Naive thymus-derived CD4-positive, alpha-beta T cell (primary cell): ENCODE data around the gene TAS1R1. TPM values are rescaled to one million over a fixed set of nuclear protein-coding genes. Genes with fewer than 3 reads are reported as not detected.
A peak's percentile ranks its signal among the peaks of the same experiment; 100 is the strongest.

ENCODE experiments used
- ATAC-seq: fragments of 150-1000 bp; cut with Tn5 transposase; 2 replicates; pipeline ENCODE4 v1.10.0; 2021; ENCODE audit warnings: mild to moderate bottlenecking, moderate library complexity
- CTCF ChIA-PET: fragments of 350-600 bp; sonication (Branson Sonifier 250); formaldehyde crosslinking; loops from one replicate; lab custom pipeline; 2021; ENCODE audit warnings: antibody characterized with exemption; lab: Charles Lee
- POLR2A ChIA-PET: fragments of 350-600 bp; sonication (Branson Sonifier 250); formaldehyde crosslinking; loops from one replicate; lab custom pipeline; 2021; ENCODE audit warnings: antibody characterized with exemption, inconsistent platforms; lab: Charles Lee
- DNase-seq, 9 donors: peaks; one replicate each; pipeline versions ENCODE4 v3.0.0 to v3.0.0-alpha.2; 2020 to 2022; ENCODE audit warnings: mixed read lengths in 1 of 9
- H3K27ac ChIP-seq: one replicate; pipeline ENCODE4 v1.7.0; 2013; ENCODE audit warnings: mild to moderate bottlenecking, low read depth, low read length, moderate library complexity
- H3K27me3 ChIP-seq, 2 donors: one replicate each; pipeline ENCODE4 v1.7.0; 2013; ENCODE audit warnings: low read length in 2 of 2, mild to moderate bottlenecking in 2 of 2, moderate library complexity in 2 of 2; ENCODE audit not compliant: control insufficient read depth in 2 of 2, insufficient read depth in 2 of 2
- H3K36me3 ChIP-seq, 3 experiments: 1 replicate in 2 of 3; 2 replicates in 1 of 3; pipeline ENCODE4 v1.7.0; 2013; ENCODE audit warnings: low read length in 3 of 3, mild to moderate bottlenecking in 3 of 3, moderate library complexity in 1 of 3; ENCODE audit not compliant: insufficient read depth in 3 of 3, control insufficient read depth in 2 of 3
- H3K4me1 ChIP-seq, 2 donors: one replicate each; pipeline ENCODE4 v1.7.0; 2013; ENCODE audit warnings: low read length in 2 of 2, mild to moderate bottlenecking in 2 of 2, moderate library complexity in 1 of 2; ENCODE audit not compliant: control insufficient read depth in 2 of 2, insufficient read depth in 2 of 2
- H3K4me3 ChIP-seq: 2 replicates; pipeline ENCODE4 v1.7.0; 2013; ENCODE audit warnings: mild to moderate bottlenecking, low read length
- H3K9me3 ChIP-seq, 3 experiments: 1 replicate in 2 of 3; 2 replicates in 1 of 3; pipeline ENCODE4 v1.7.0; 2013; ENCODE audit warnings: low read length in 3 of 3; ENCODE audit not compliant: control insufficient read depth in 2 of 3
- H3K27ac Mint-ChIP-seq, 9 donors: one replicate each; pipeline ENCODE4 v1.8.0; 2020 to 2022; ENCODE audit warnings: mixed read lengths in 9 of 9, mild to moderate bottlenecking in 8 of 9, moderate library complexity in 5 of 9, inconsistent platforms in 2 of 9
- H3K27me3 Mint-ChIP-seq, 5 donors: one replicate each; pipeline ENCODE4 v1.8.0; 2021 to 2022; ENCODE audit warnings: mixed read lengths in 5 of 5, mild to moderate bottlenecking in 1 of 5
- H3K36me3 Mint-ChIP-seq, 5 donors: one replicate each; pipeline ENCODE4 v1.8.0; 2020 to 2022; ENCODE audit warnings: mixed read lengths in 5 of 5, mild to moderate bottlenecking in 3 of 5, inconsistent platforms in 1 of 5
- H3K4me1 Mint-ChIP-seq, 7 donors: one replicate each; pipeline ENCODE4 v1.8.0; 2020 to 2022; ENCODE audit warnings: mixed read lengths in 7 of 7, mild to moderate bottlenecking in 3 of 7, inconsistent platforms in 1 of 7
- H3K4me3 Mint-ChIP-seq, 10 donors: one replicate each; pipeline ENCODE4 v1.8.0; 2020 to 2022; ENCODE audit warnings: mild to moderate bottlenecking in 10 of 10, mixed read lengths in 10 of 10, moderate library complexity in 6 of 10, inconsistent platforms in 2 of 10
- H3K9me3 Mint-ChIP-seq, 11 donors: one replicate each; pipeline ENCODE4 v1.8.0; 2020 to 2022; ENCODE audit warnings: mixed read lengths in 11 of 11, mild to moderate bottlenecking in 4 of 11, inconsistent platforms in 1 of 11, moderate library complexity in 1 of 11
- intact Hi-C, 2 donors: fragments of 100-400 bp; cut with micrococcal nuclease; formaldehyde crosslinking; loops; one replicate each; pipeline ENCODE4 v1.15.1; 2023
- polyA plus RNA-seq, 2 donors: library from polyadenylated mRNA; unstranded; fragments of 300-500 nt; fragmentation: Illumina TruSeq; gene quantifications; one replicate each; pipeline ENCODE4 v1.2.3, GENCODE V29; 2021
- total RNA-seq, 6 experiments: library from RNA in 5 of 6; stranded (reverse) in 5 of 6; gene quantifications; 1 replicate in 5 of 6; 2 replicates in 1 of 6; pipeline ENCODE4 v1.2.3 and lab custom pipeline; 2021 to 2026

TAS1R1 gene
- total and polyA plus RNA-seq, 7 experiments from 2014 or later: not detected

DNA sequence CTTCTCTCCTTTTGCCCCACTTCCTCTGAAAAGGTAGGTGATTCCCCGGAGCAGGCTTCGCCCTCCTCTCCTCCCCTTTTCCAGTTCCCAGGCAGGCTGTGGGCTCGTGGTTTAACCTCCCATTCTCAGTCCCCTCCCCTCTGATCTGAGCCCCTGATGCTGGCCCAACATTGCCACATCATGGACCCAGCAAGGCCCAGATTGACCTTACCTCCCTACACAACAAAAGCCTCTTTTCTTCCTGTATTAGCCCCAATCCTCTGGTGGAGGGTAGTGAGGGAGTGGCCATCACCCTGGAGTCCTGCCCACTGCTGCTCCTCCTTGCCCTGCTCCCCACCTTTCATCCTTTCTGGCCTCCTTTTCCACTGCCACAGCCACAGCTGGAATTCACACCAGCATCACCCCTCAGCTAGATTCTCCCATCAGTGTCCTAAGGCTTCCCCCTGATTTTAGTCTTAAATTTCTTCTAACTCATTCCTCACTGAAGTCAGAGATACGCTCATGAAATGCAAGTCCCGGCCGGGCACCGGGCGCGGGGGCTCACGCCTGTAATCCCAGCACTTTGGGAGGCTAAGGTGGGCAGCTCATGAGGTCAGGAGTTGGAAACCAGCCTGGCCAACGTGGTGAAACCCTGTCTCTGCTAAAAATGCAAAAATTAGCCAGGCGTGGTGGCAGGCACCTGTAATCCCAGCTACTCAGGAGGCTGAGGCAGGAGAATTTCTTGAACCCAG is 17.7 kb downstream of the TAS1R1 start:
- Mint-ChIP-seq H3K27ac (peak overlapping the region in 1 of 9 donors; percentile 57), H3K4me1 (peaks cover 0 to 6% (median 0%) of the 10 kb centered on the region in 7 donors), H3K27me3 (peaks cover 0 to 16% (median 0%) of the 10 kb centered on the region in 5 donors), H3K4me3 (no peak overlapping the region), H3K36me3 (peaks cover 0 to 5% (median 0%) of the 10 kb centered on the region in 5 donors), H3K9me3 (peaks cover 0 to 6% (median 3%) of the 10 kb centered on the region in 11 donors)
- Histone ChIP-seq H3K9me3 (no peaks in the 10 kb centered on the region), H3K4me3 (no peak overlapping the region), H3K36me3 (no peaks in the 10 kb centered on the region), H3K27ac (no peak overlapping the region), H3K27me3 (no peaks in the 10 kb centered on the region), H3K4me1 (no peaks in the 10 kb centered on the region)
- intact Hi-C loops: no loop called here
- ATAC-seq (no peak), DNase-seq (no peak)
- POLR2A ChIA-PET: no interaction called here
- CTCF ChIA-PET: no interaction called here

GRCh38 chr1:6574025-6574620 is 19.0 kb downstream of the TAS1R1 start:
- Mint-ChIP-seq H3K36me3 (peaks cover 0 to 3% (median 0%) of the 10 kb centered on the region in 5 donors), H3K27ac (no peak overlapping the region), H3K4me1 (peaks cover 0 to 9% (median 3%) of the 10 kb centered on the region in 7 donors), H3K27me3 (peaks cover 0 to 11% (median 0%) of the 10 kb centered on the region in 5 donors), H3K4me3 (no peak overlapping the region), H3K9me3 (peaks cover 0 to 6% (median 3%) of the 10 kb centered on the region in 11 donors)
- POLR2A ChIA-PET: interaction anchor here (1.1 kb wide), 1 partner anchor 29 kb away, joined by 5 read pairs; the partner anchor contains the start of gene KLHL21
- DNase-seq (no peak), ATAC-seq (no peak)
- no peak overlapping the region for H3K27ac ChIP-seq
- H3K4me3 ChIP-seq: no peak overlapping the region
- H3K36me3 ChIP-seq: no peaks in the 10 kb centered on the region
- intact Hi-C loops: no loop called here
- no peaks in the 10 kb centered on the region for H3K9me3 ChIP-seq
- CTCF ChIA-PET: interaction anchor here (0.8 kb wide), 1 partner anchor 42 kb away, joined by 5 read pairs; no protein-coding TSS in a partner anchor
- H3K27me3 ChIP-seq: no peaks in the 10 kb centered on the region
- peaks cover under 1 to 1% of the 10 kb centered on the region in 2 donors for H3K4me1 ChIP-seq

- no peaks in the 10 kb centered on the region for H3K27me3 ChIP-seq
- CTCF ChIA-PET: interaction anchor here (0.8 kb wide), 1 partner anchor 41 kb away, joined by 5 read pairs; no protein-coding TSS in a partner anchor
- no peaks in the 10 kb centered on the region for H3K9me3 ChIP-seq
- Mint-ChIP-seq H3K4me3 (no peak overlapping the region), H3K27ac (no peak overlapping the region), H3K4me1 (peaks cover 6 to 16% (median 10%) of the 10 kb centered on the region in 7 donors), H3K27me3 (peaks cover 0 to 10% (median 0%) of the 10 kb centered on the region in 5 donors), H3K9me3 (peaks cover 0 to 6% (median 3%) of the 10 kb centered on the region in 11 donors), H3K36me3 (no peaks in the 10 kb centered on the region)
- peaks cover 6% of the 10 kb centered on the region in 2 donors for H3K4me1 ChIP-seq
- H3K27ac ChIP-seq: no peak overlapping the region
- H3K4me3 ChIP-seq: no peak overlapping the region
- POLR2A ChIA-PET: interaction anchor here (1.1 kb wide), 1 partner anchor 28 kb away, joined by 5 read pairs; the partner anchor contains the start of gene KLHL21
- ATAC-seq (no peak), DNase-seq (no peak)
- intact Hi-C loops: no loop called here
- peaks cover 0 to under 1% (median 0%) of the 10 kb centered on the region in 3 experiments for H3K36me3 ChIP-seq
Observed at GRCh38 chr1:6574818-6575217, 19.7 kb downstream of the TAS1R1 start.

DNA sequence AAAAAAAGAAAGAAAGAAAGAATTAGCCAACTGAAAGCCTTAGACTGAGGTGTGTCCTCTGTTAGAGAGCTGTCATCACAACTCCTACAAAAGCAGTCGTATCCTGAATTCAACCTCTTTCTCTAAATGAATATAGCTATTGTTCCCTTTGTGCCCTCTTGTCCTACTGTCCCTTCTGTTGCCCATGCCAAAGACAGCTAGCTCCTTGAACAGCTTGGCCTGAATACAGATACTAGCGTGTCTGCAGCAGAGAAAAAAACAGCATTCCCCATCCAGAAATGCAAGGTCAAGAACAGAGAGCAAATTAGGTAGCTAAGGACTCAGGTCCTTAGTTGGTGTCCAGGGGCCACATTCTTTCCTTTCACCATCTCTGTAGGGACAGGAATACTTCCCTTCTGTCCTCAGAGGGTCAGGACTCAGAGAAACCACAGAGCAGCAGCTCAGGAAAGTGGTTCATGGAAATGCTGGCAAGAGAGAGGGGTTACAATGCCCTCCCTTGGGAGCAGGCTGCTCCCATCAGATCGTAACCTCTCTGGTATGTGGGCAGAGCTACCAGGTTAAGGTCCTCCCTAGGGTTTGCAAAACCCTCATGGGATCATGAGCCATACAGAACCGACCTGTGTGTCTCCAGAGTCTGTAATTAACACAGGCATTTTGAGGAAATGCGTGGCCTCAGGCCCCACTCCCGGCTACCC is 22.9 kb downstream of the TAS1R1 start:
- ChIA-PET CTCF (interaction anchor here (1.1 kb wide), 1 partner anchor 24 kb away, joined by 3 read pairs; the partner anchor contains the start of gene NOL9), POLR2A (interaction anchor here (1.5 to 6.9 kb wide), 2 partner anchors 23 to 118 kb away, joined by 4 to 153 read pairs; partner anchors contain the start of gene KLHL21)
- intact Hi-C loops: loop anchor here in 1 of 2 donors (2.0 kb wide), 1 partner anchor 47 kb away; the partner anchor contains the start of gene THAP3

DNA sequence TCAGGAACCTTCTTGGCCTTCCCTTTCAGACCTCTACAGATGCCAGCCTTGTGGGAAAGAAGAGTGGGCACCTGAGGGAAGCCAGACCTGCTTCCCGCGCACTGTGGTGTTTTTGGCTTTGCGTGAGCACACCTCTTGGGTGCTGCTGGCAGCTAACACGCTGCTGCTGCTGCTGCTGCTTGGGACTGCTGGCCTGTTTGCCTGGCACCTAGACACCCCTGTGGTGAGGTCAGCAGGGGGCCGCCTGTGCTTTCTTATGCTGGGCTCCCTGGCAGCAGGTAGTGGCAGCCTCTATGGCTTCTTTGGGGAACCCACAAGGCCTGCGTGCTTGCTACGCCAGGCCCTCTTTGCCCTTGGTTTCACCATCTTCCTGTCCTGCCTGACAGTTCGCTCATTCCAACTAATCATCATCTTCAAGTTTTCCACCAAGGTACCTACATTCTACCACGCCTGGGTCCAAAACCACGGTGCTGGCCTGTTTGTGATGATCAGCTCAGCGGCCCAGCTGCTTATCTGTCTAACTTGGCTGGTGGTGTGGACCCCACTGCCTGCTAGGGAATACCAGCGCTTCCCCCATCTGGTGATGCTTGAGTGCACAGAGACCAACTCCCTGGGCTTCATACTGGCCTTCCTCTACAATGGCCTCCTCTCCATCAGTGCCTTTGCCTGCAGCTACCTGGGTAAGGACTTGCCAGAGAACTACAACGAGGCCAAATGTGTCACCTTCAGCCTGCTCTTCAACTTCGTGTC is 23.7 kb downstream of the TAS1R1 start:
- intact Hi-C loops: loop anchor here (1.0 to 2.0 kb wide), 6 partner anchors 24 to 123 kb away; partner anchors contain the start of genes NOL9 (in 2 of the 2), PHF13 (in 2 of the 2), DNAJC11 (in 1 of the 2) and KLHL21 (in 1 of the 2)
- peaks cover 24 to 40% (median 33%) of the 10 kb centered on the region in 7 donors for H3K4me1 Mint-ChIP-seq
- Histone ChIP-seq H3K4me1 (peaks cover 25 to 27% of the 10 kb centered on the region in 2 donors), H3K27me3 (no peaks in the 10 kb centered on the region), H3K9me3 (no peaks in the 10 kb centered on the region), H3K4me3 (no peak overlapping the region), H3K27ac (peak overlapping the region; percentile 91), H3K36me3 (peaks cover 0 to 9% (median 0%) of the 10 kb centered on the region in 3 experiments)
- POLR2A ChIA-PET: interaction anchor here (0.9 to 6.9 kb wide), 5 partner anchors 23 to 118 kb away, joined by 3 to 153 read pairs (median 5); partner anchors contain the start of gene KLHL21
- CTCF ChIA-PET: interaction anchor here (1.1 kb wide), 1 partner anchor 25 kb away, joined by 3 read pairs; the partner anchor contains the start of gene NOL9
- peak overlapping the region; percentile 76 to 97 (median 96) for H3K4me3 Mint-ChIP-seq
- H3K9me3 Mint-ChIP-seq: no peaks in the 10 kb centered on the region
- H3K27ac Mint-ChIP-seq: peak overlapping the region; percentile 88 to 98 (median 95)
- H3K27me3 Mint-ChIP-seq: no peaks in the 10 kb centered on the region
- ATAC-seq (no peak), DNase-seq (no peak)
- H3K36me3 Mint-ChIP-seq: peaks cover 0 to 1% (median 0%) of the 10 kb centered on the region in 5 donors

More for the DNA sequence above, 22.9 kb downstream of the TAS1R1 start:
- Histone ChIP-seq H3K4me1 (peaks cover 25 to 27% of the 10 kb centered on the region in 2 donors), H3K4me3 (no peak overlapping the region), H3K27ac (no peak overlapping the region), H3K36me3 (peaks cover 0 to 9% (median 0%) of the 10 kb centered on the region in 3 experiments), H3K27me3 (no peaks in the 10 kb centered on the region), H3K9me3 (no peaks in the 10 kb centered on the region)
- no peak for DNase-seq
- H3K4me3 Mint-ChIP-seq: peak overlapping the region in 3 of 10 donors; percentile 35 to 40 (median 36)
- no peaks in the 10 kb centered on the region for H3K9me3 Mint-ChIP-seq
- peaks cover 0 to 1% (median 0%) of the 10 kb centered on the region in 5 donors for H3K36me3 Mint-ChIP-seq
- no peak for ATAC-seq
- H3K27me3 Mint-ChIP-seq: no peaks in the 10 kb centered on the region
- H3K4me1 Mint-ChIP-seq: peaks cover 24 to 40% (median 33%) of the 10 kb centered on the region in 7 donors
- peak overlapping the region in 5 of 9 donors; percentile 0 to 95 (median 36) for H3K27ac Mint-ChIP-seq
